PC-9 (cell line): ENCODE results near the gene ARPC1B. TPM values are rescaled to one million over a fixed set of nuclear protein-coding genes. Genes with fewer than 3 reads are reported as not detected.

ENCODE experiments used
- BruUV-seq: library from RNA; stranded (reverse); fragments of 400-500 nt; replicated peaks from 2 replicates; lab custom pipeline; 2021; lab: Mats Ljungman, UMichigan
- CTCF ChIA-PET: fragments of 300-600 bp; sonication (Branson Sonifier 250); formaldehyde crosslinking; loops from one replicate; lab custom pipeline; 2022; ENCODE audit warnings: antibody characterized with exemption; lab: Charles Lee
- POLR2A ChIA-PET: fragments of 300-600 bp; sonication (Branson Sonifier 250); formaldehyde crosslinking; loops from one replicate; lab custom pipeline; 2022; ENCODE audit warnings: antibody characterized with exemption; ENCODE audit not compliant: unreplicated experiment; lab: Charles Lee
- DNase-seq, 2 experiments: peaks; one replicate each; pipeline versions ENCODE4 v3.0.0 to v3.0.0-alpha.2; 2015 to 2022; ENCODE audit warnings: mixed read lengths in 1 of 2
- H2AFZ ChIP-seq: fragments of 200-600 bp; sonication (generic); 2 replicates; pipeline ENCODE4 v1.8.1; 2017; ENCODE audit warnings: antibody characterized with exemption
- H3F3A ChIP-seq: fragments of 200-600 bp; sonication (generic); 2 replicates; pipeline ENCODE4 v1.8.1; 2017; ENCODE audit warnings: antibody characterized with exemption, mild to moderate bottlenecking, low read depth; ENCODE audit not compliant: insufficient read depth
- H3K27ac ChIP-seq: fragments of 200-600 bp; sonication (generic); 2 replicates; pipeline ENCODE4 v1.6.1; 2016; ENCODE audit warnings: mixed run types
- H3K27me3 ChIP-seq: fragments of 200-600 bp; sonication (generic); 2 replicates; pipeline ENCODE4 v1.6.1; 2016; ENCODE audit warnings: low read depth, mixed run types; ENCODE audit not compliant: insufficient read depth
- H3K36me3 ChIP-seq: fragments of 200-600 bp; sonication (generic); 2 replicates; pipeline ENCODE4 v1.6.1; 2016; ENCODE audit warnings: low read depth, mixed run types
- H3K4me1 ChIP-seq: fragments of 200-600 bp; sonication (generic); replicated peaks from 2 replicates; pipeline ENCODE4 v1.6.1; 2016; ENCODE audit warnings: mixed run types; ENCODE audit not compliant: insufficient read depth
- H3K4me2 ChIP-seq: fragments of 200-600 bp; sonication (generic); 2 replicates; pipeline ENCODE4 v1.6.1; 2017; ENCODE audit warnings: mixed run types
- H3K4me3 ChIP-seq: fragments of 200-600 bp; sonication (generic); 2 replicates; pipeline ENCODE4 v1.6.1; 2016; ENCODE audit warnings: mixed run types
- H3K79me2 ChIP-seq: fragments of 200-600 bp; sonication (generic); 2 replicates; pipeline ENCODE4 v1.6.1; 2017; ENCODE audit warnings: low read depth, mixed run types
- H3K9me2 ChIP-seq: fragments of 200-600 bp; sonication (generic); 2 replicates; pipeline ENCODE4 v1.8.1; 2017; ENCODE audit warnings: mild to moderate bottlenecking; ENCODE audit not compliant: insufficient read depth
- H3K9me3 ChIP-seq: fragments of 200-600 bp; sonication (generic); 2 replicates; pipeline ENCODE4 v1.8.1; 2016; ENCODE audit warnings: low read depth; ENCODE audit not compliant: insufficient read depth
- H4K20me1 ChIP-seq: fragments of 200-600 bp; sonication (generic); 2 replicates; pipeline ENCODE4 v1.8.1; 2017; ENCODE audit not compliant: insufficient read depth
- EZH2 ChIP-seq: fragments of 200-600 bp; sonication (generic); IDR thresholded peaks from 2 replicates; pipeline ENCODE4 v1.8.0; 2017; ENCODE audit warnings: antibody characterized with exemption, low read depth
- intact Hi-C: fragments of 100-400 bp; cut with micrococcal nuclease; formaldehyde crosslinking; loops from one replicate; pipeline ENCODE4 v1.10.0; 2022; ENCODE audit not compliant: unreplicated experiment
- total RNA-seq: library from RNA; stranded (reverse); gene quantifications from 2 replicates; pipeline ENCODE4 v1.2.3, GENCODE V29; 2021
- TF ChIP-seq, protein P1 (sequence below): fragments of 200-600 bp; sonication (generic); conservative IDR thresholded peaks from 2 replicates; pipeline ENCODE4 v1.6.1; 2017; ENCODE audit warnings: mixed run types, antibody characterized with exemption, mild to moderate bottlenecking, moderate library complexity

The ARPC1B gene
- total RNA-seq, 1 experiment from 2014 or later = 276 TPM

DNA sequence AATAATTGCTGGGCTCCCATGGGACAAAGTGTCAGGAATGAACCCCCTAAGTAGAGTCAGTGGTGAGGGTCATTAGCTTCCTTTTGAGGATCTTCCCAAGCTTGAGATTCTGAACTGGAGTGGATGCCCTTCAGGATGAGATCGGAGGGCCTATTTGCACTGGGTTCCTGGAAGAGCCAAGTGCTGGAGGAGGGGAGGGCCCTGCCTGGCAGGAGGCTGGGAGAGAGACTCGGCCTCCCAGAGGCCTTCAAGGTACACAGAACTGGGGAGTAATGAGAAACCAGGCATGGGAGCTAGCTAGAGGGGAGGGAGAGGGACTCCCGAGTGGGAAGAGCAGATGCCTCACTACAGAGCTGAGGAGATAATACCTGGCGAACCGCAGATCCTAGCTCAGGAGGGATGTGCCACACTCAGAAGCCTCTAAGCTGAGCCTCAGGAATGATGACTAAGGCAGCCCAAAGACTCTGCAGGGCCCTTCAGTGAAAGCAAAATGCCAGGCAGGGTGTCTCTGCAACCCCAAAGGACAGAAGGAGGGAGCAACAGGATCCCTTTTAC, 24.4 kb downstream of the ARPC1B start:
- Histone ChIP-seq H3K4me3 (no peak overlapping the region), H3K27me3 (no peaks in the 10 kb centered on the region), H3K9me3 (no peaks in the 10 kb centered on the region), H3K36me3 (peaks cover 37% of the 10 kb centered on the region), H3K4me2 (no peak overlapping the region), H2AFZ (no peak overlapping the region), H4K20me1 (peaks cover 52% of the 10 kb centered on the region), H3K9me2 (no peaks in the 10 kb centered on the region), H3K27ac (no peak overlapping the region), H3K4me1 (no peaks in the 10 kb centered on the region), H3K79me2 (peaks cover 4% of the 10 kb centered on the region; the same call in 1 of the 2 replicates), H3F3A (peaks cover 39% of the 10 kb centered on the region)
- DNase-seq = no peak
- intact Hi-C loops = no loop called here
- no TSS peak for BruUV-seq
- ChIA-PET CTCF (no interaction called here), POLR2A (interaction anchor here (0.6 kb wide), 1 partner anchor 800 kb away, joined by 3 read pairs; no protein-coding TSS in a partner anchor)
- TF ChIP-seq, protein P1, sequence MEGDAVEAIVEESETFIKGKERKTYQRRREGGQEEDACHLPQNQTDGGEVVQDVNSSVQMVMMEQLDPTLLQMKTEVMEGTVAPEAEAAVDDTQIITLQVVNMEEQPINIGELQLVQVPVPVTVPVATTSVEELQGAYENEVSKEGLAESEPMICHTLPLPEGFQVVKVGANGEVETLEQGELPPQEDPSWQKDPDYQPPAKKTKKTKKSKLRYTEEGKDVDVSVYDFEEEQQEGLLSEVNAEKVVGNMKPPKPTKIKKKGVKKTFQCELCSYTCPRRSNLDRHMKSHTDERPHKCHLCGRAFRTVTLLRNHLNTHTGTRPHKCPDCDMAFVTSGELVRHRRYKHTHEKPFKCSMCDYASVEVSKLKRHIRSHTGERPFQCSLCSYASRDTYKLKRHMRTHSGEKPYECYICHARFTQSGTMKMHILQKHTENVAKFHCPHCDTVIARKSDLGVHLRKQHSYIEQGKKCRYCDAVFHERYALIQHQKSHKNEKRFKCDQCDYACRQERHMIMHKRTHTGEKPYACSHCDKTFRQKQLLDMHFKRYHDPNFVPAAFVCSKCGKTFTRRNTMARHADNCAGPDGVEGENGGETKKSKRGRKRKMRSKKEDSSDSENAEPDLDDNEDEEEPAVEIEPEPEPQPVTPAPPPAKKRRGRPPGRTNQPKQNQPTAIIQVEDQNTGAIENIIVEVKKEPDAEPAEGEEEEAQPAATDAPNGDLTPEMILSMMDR = no peak
- no peak for TF ChIP-seq EZH2

DNA sequence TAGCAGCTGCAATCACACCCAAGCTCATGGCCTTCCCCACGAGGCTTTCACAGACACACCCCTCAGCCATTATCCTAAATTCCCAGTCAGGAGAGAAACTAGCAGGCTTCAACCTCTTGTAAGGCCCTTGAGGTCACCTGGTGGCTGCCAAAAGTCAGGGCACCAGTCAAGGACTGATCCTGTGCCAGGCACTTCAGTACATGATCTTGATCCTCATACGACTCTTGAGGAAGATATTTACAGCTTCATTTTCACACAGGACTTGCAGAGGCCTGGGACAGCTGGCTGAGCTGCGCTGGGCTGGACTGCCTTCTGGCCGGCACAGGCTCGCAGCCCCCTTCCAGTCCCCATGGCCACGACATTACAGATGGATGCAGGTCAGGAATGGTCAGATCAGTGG, 25.1 kb downstream of the ARPC1B start:
- peaks cover 9% of the 10 kb centered on the region; the same call in 1 of the 2 replicates for H3K79me2 ChIP-seq
- no peaks in the 10 kb centered on the region for H3K9me3 ChIP-seq
- no TSS peak for BruUV-seq
- no peaks in the 10 kb centered on the region for H3K9me2 ChIP-seq
- no peaks in the 10 kb centered on the region for H3K4me1 ChIP-seq
- intact Hi-C loops = no loop called here
- peaks cover 58% of the 10 kb centered on the region for H4K20me1 ChIP-seq
- H3F3A ChIP-seq = peaks cover 33% of the 10 kb centered on the region
- DNase-seq = no peak
- H3K27ac ChIP-seq = no peak overlapping the region
- H3K36me3 ChIP-seq = peaks cover 37% of the 10 kb centered on the region
- no peaks in the 10 kb centered on the region for H3K27me3 ChIP-seq
- POLR2A ChIA-PET = no interaction called here
- no peak overlapping the region for H3K4me3 ChIP-seq
- CTCF ChIA-PET = interaction anchor here (0.6 kb wide), 1 partner anchor 126 kb away, joined by 4 read pairs; no protein-coding TSS in a partner anchor
- H2AFZ ChIP-seq = no peak overlapping the region
- H3K4me2 ChIP-seq = no peak overlapping the region
- TF ChIP-seq, protein P1 = no peak
- no peak for TF ChIP-seq EZH2

DNA sequence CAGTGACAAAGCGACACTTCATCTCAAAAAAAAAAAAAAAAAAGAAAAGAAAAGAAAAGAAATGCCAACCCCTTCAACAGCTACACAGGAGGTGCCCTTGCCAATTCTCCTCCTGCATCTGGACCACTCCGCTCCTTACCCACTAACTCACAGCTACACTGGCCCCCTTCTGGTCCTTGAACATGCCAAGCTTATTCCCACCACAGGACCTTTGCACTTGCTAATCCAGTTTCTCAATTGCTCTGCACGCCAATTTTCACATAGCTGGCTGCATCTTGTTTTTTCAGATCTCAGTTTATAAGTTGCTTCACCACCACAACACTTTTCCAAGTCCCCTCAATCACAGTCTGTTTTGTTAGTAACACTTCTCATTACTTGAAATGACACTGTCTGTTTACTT, 28.3 kb downstream of the ARPC1B start:
- BruUV-seq = no TSS peak
- no peaks in the 10 kb centered on the region for H3K9me2 ChIP-seq
- H2AFZ ChIP-seq = no peak overlapping the region
- CTCF ChIA-PET = interaction anchor here (0.7 kb wide), 1 partner anchor 366 kb away, joined by 11 read pairs; no protein-coding TSS in a partner anchor
- intact Hi-C loops = no loop called here
- peaks cover 66% of the 10 kb centered on the region for H4K20me1 ChIP-seq
- H3K4me3 ChIP-seq = no peak overlapping the region
- H3K4me1 ChIP-seq = peaks cover 13% of the 10 kb centered on the region
- H3F3A ChIP-seq = peaks cover 21% of the 10 kb centered on the region
- no peak overlapping the region for H3K27ac ChIP-seq
- no peak for TF ChIP-seq EZH2
- TF ChIP-seq, protein P1 = no peak
- no peak overlapping the region for H3K4me2 ChIP-seq
- POLR2A ChIA-PET = no interaction called here
- H3K79me2 ChIP-seq = peaks cover 42% of the 10 kb centered on the region
- no peaks in the 10 kb centered on the region for H3K27me3 ChIP-seq
- H3K36me3 ChIP-seq = peaks cover 21% of the 10 kb centered on the region
- DNase-seq = no peak
- H3K9me3 ChIP-seq = no peaks in the 10 kb centered on the region
